NT2/D1 (cell line): ENCODE measurements around the gene BNC2.

Experiments
- YY1 ChIP-seq: IDR thresholded peaks from 2 replicates; pipeline ENCODE4 v1.6.1; 2011; ENCODE audit not compliant: insufficient read length, insufficient read depth
- ZNF274 ChIP-seq: IDR thresholded peaks from 2 replicates; pipeline ENCODE4 v1.6.1; 2011; ENCODE audit warnings: mild to moderate bottlenecking, low read depth, low read length

GRCh38 chr9:16500386-16500785 is 370.1 kb downstream of the BNC2 start:
- TF ChIP-seq ZNF274 (no peak), YY1 (no peak)
